WTC11 (cell line): ENCODE measurements around the gene GALNT17. TPM values are rescaled to one million over a fixed set of nuclear protein-coding genes. Genes with fewer than 3 reads are reported as not detected.
A peak's percentile ranks its signal among the peaks of the same experiment; 100 is the strongest.

Experiments used
- ATAC-seq: fragments of 200-7000 bp; cut with Tn5 transposase; 2 replicates; pipeline ENCODE4 v1.10.0; 2021; ENCODE audit warnings: mild to moderate bottlenecking, moderate library complexity
- CTCF ChIA-PET: fragments of 300-600 bp; sonication (Branson Sonifier 250); formaldehyde crosslinking; loops from one replicate; lab custom pipeline; 2021; ENCODE audit warnings: antibody characterized with exemption; lab: Charles Lee
- POLR2A ChIA-PET: fragments of 350-600 bp; sonication (Branson Sonifier 250); formaldehyde crosslinking; loops from one replicate; lab custom pipeline; 2021; ENCODE audit warnings: antibody characterized with exemption; lab: Charles Lee
- DNase-seq: peaks from one replicate; pipeline ENCODE4 v3.0.0; 2021; ENCODE audit warnings: low spot score
- H3K27ac Mint-ChIP-seq: 2 replicates; pipeline ENCODE4 v1.8.0; 2021; ENCODE audit warnings: mixed read lengths
- H3K27me3 Mint-ChIP-seq: 2 replicates; pipeline ENCODE4 v1.8.0; 2021; ENCODE audit warnings: low read depth, mild to moderate bottlenecking, moderate library complexity, mixed read lengths
- H3K36me3 Mint-ChIP-seq: 2 replicates; pipeline ENCODE4 v1.8.0; 2021; ENCODE audit warnings: mixed read lengths
- H3K4me1 Mint-ChIP-seq: 2 replicates; pipeline ENCODE4 v1.8.0; 2022; ENCODE audit warnings: mixed read lengths
- H3K4me3 Mint-ChIP-seq: 2 replicates; pipeline ENCODE4 v1.8.0; 2021; ENCODE audit warnings: mild to moderate bottlenecking, moderate library complexity, mixed read lengths
- H3K9me3 Mint-ChIP-seq: 2 replicates; pipeline ENCODE4 v1.8.0; 2021; ENCODE audit warnings: mixed read lengths
- CREM ChIP-seq: sonication (generic); formaldehyde crosslinking; IDR thresholded peaks from 2 replicates; pipeline ENCODE4 v1.8.1; 2022; ENCODE audit warnings: mild to moderate bottlenecking, missing genetic modification reagents, moderate library complexity
- FOXJ3 ChIP-seq: sonication (generic); formaldehyde crosslinking; IDR thresholded peaks from 2 replicates; pipeline ENCODE4 v1.9.0; 2021; ENCODE audit warnings: missing genetic modification reagents, mild to moderate bottlenecking, borderline replicate concordance
- FOXK1 ChIP-seq: sonication (generic); formaldehyde crosslinking; IDR thresholded peaks from 2 replicates; pipeline ENCODE4 v1.8.0; 2022; ENCODE audit warnings: mild to moderate bottlenecking, moderate library complexity, missing genetic modification reagents
- FOXP1 ChIP-seq: sonication (generic); formaldehyde crosslinking; IDR thresholded peaks from 2 replicates; pipeline ENCODE4 v1.8.0; 2022; ENCODE audit warnings: missing genetic modification reagents, mild to moderate bottlenecking, moderate library complexity, borderline replicate concordance
- NFYB ChIP-seq: sonication (generic); formaldehyde crosslinking; conservative IDR thresholded peaks from 2 replicates; pipeline ENCODE4 v1.8.0; 2022; ENCODE audit warnings: low read depth, missing genetic modification reagents
- NR1H2 ChIP-seq: sonication (generic); formaldehyde crosslinking; IDR thresholded peaks from 2 replicates; pipeline ENCODE4 v1.9.0; 2021; ENCODE audit warnings: mild to moderate bottlenecking, moderate library complexity, missing genetic modification reagents
- PRRX2 ChIP-seq: fragments of 250-450 bp; sonication (Bioruptor Pico); IDR thresholded peaks from 2 replicates; pipeline ENCODE4 v1.8.0; 2021; ENCODE audit warnings: mild to moderate bottlenecking
- SMAD3 ChIP-seq: sonication (generic); formaldehyde crosslinking; IDR thresholded peaks from 2 replicates; pipeline ENCODE4 v1.8.0; 2022; ENCODE audit warnings: missing genetic modification reagents, mild to moderate bottlenecking, borderline replicate concordance
- TCF7 ChIP-seq: sonication (generic); formaldehyde crosslinking; IDR thresholded peaks from 2 replicates; pipeline ENCODE4 v1.8.0; 2022; ENCODE audit warnings: mild to moderate bottlenecking, low read depth, missing genetic modification reagents, moderate library complexity
- TEAD1 ChIP-seq: sonication (generic); formaldehyde crosslinking; IDR thresholded peaks from 2 replicates; pipeline ENCODE4 v1.8.0; 2022; ENCODE audit warnings: mild to moderate bottlenecking, missing genetic modification reagents
- ZNF219 ChIP-seq: sonication (generic); formaldehyde crosslinking; IDR thresholded peaks from 2 replicates; pipeline ENCODE4 v1.8.0; 2023; ENCODE audit warnings: missing genetic modification reagents, mild to moderate bottlenecking, borderline replicate concordance
- ZNF396 ChIP-seq: fragments of 250-450 bp; sonication (Bioruptor Pico); IDR thresholded peaks from 2 replicates; pipeline ENCODE4 v1.8.0; 2021; ENCODE audit warnings: mild to moderate bottlenecking, moderate library complexity, borderline replicate concordance
- ZNF423 ChIP-seq: fragments of 250-450 bp; sonication (Bioruptor Pico); IDR thresholded peaks from 2 replicates; pipeline ENCODE4 v2.1.2; 2022; ENCODE audit warnings: mild to moderate bottlenecking, moderate library complexity
- total RNA-seq: library from RNA; stranded (reverse); gene quantifications from 3 replicates; pipeline ENCODE4 v1.2.3, GENCODE V29; 2021
- TF ChIP-seq, protein P1 (sequence below): sonication (generic); formaldehyde crosslinking; IDR thresholded peaks from 2 replicates; pipeline ENCODE4 v1.8.0; 2023; ENCODE audit warnings: mild to moderate bottlenecking, missing genetic modification reagents
- TF ChIP-seq, protein P2 (sequence below): sonication (generic); formaldehyde crosslinking; IDR thresholded peaks from 2 replicates; pipeline ENCODE4 v1.8.0; 2022; ENCODE audit warnings: mild to moderate bottlenecking, missing genetic modification reagents
- TF ChIP-seq, protein P3 (sequence below): fragments of 250-450 bp; sonication (Bioruptor Pico); IDR thresholded peaks from 2 replicates; pipeline ENCODE4 v1.9.0; 2021; ENCODE audit warnings: mild to moderate bottlenecking
- TF ChIP-seq, protein P4 (sequence below): sonication (generic); formaldehyde crosslinking; IDR thresholded peaks from 2 replicates; pipeline ENCODE4 v1.8.1; 2022; ENCODE audit warnings: low read depth, mild to moderate bottlenecking, moderate library complexity, missing genetic modification reagents, borderline replicate concordance
- TF ChIP-seq, protein P5 (sequence below): sonication (generic); formaldehyde crosslinking; IDR thresholded peaks from 2 replicates; pipeline ENCODE4 v1.8.1; 2023; ENCODE audit warnings: mild to moderate bottlenecking, missing genetic modification reagents, moderate library complexity
- TF ChIP-seq, protein P6 (sequence below): fragments of 250-450 bp; sonication (Bioruptor Pico); conservative IDR thresholded peaks from 2 replicates; pipeline ENCODE4 v1.9.0; 2021; ENCODE audit warnings: mild to moderate bottlenecking
- TF ChIP-seq, protein P7 (sequence below): sonication (generic); formaldehyde crosslinking; IDR thresholded peaks from 2 replicates; pipeline ENCODE4 v1.8.1; 2023; ENCODE audit warnings: mild to moderate bottlenecking, missing genetic modification reagents
- TF ChIP-seq, protein P8 (sequence below): sonication (generic); formaldehyde crosslinking; IDR thresholded peaks from 2 replicates; pipeline ENCODE4 v1.8.1; 2022; ENCODE audit warnings: mild to moderate bottlenecking, missing genetic modification reagents, moderate library complexity, borderline replicate concordance

Gene GALNT17
- total RNA-seq, 1 experiment from 2014 or later: 61.1 TPM

DNA sequence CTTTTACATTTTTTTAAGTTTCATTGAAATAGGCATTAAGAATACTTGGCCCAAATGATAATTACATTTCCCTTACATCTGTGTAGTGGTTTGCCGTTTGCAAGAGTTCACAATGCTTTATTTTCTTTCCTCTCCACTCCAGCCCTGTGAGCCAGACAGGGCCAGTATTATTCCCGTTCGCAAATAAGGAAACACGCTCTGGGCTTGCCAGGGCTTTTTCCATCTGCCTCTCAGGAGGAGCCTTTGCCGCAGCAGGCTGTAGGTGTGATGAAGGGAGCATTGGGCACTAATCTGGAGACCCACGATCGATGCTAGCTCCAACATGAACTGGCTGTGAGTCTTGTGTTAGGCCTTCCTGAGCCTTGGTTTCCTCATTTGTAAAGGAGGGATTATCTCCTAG, 154.4 kb downstream of the GALNT17 start:
- POLR2A ChIA-PET: no interaction called here
- ATAC-seq: no peak; the same call in 1 of the 2 replicates
- Mint-ChIP-seq H3K4me3 (no peak overlapping the region), H3K36me3 (peaks cover 8% of the 10 kb centered on the region; the same call in 1 of the 2 replicates), H3K4me1 (peaks cover 65% of the 10 kb centered on the region)
- CTCF ChIA-PET: no interaction called here
- DNase-seq: no peak
- TF ChIP-seq FOXJ3 (no peak), FOXK1 (no peak), ZNF219 (no peak), TEAD1 (CRISPR knock-in tag) (no peak)
- TF ChIP-seq, protein P1, sequence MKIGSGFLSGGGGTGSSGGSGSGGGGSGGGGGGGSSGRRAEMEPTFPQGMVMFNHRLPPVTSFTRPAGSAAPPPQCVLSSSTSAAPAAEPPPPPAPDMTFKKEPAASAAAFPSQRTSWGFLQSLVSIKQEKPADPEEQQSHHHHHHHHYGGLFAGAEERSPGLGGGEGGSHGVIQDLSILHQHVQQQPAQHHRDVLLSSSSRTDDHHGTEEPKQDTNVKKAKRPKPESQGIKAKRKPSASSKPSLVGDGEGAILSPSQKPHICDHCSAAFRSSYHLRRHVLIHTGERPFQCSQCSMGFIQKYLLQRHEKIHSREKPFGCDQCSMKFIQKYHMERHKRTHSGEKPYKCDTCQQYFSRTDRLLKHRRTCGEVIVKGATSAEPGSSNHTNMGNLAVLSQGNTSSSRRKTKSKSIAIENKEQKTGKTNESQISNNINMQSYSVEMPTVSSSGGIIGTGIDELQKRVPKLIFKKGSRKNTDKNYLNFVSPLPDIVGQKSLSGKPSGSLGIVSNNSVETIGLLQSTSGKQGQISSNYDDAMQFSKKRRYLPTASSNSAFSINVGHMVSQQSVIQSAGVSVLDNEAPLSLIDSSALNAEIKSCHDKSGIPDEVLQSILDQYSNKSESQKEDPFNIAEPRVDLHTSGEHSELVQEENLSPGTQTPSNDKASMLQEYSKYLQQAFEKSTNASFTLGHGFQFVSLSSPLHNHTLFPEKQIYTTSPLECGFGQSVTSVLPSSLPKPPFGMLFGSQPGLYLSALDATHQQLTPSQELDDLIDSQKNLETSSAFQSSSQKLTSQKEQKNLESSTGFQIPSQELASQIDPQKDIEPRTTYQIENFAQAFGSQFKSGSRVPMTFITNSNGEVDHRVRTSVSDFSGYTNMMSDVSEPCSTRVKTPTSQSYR: no peak
- TF ChIP-seq, protein P2, sequence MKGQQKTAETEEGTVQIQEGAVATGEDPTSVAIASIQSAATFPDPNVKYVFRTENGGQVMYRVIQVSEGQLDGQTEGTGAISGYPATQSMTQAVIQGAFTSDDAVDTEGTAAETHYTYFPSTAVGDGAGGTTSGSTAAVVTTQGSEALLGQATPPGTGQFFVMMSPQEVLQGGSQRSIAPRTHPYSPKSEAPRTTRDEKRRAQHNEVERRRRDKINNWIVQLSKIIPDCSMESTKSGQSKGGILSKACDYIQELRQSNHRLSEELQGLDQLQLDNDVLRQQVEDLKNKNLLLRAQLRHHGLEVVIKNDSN: no peak
- TF ChIP-seq, protein P3, sequence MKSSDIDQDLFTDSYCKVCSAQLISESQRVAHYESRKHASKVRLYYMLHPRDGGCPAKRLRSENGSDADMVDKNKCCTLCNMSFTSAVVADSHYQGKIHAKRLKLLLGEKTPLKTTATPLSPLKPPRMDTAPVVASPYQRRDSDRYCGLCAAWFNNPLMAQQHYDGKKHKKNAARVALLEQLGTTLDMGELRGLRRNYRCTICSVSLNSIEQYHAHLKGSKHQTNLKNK: no peak
- TF ChIP-seq, protein P4, sequence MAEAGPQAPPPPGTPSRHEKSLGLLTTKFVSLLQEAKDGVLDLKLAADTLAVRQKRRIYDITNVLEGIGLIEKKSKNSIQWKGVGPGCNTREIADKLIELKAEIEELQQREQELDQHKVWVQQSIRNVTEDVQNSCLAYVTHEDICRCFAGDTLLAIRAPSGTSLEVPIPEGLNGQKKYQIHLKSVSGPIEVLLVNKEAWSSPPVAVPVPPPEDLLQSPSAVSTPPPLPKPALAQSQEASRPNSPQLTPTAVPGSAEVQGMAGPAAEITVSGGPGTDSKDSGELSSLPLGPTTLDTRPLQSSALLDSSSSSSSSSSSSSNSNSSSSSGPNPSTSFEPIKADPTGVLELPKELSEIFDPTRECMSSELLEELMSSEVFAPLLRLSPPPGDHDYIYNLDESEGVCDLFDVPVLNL (CRISPR knock-in tag): no peak
- TF ChIP-seq, all 79 proteins: peak for 0
- H3K9me3 Mint-ChIP-seq: peaks cover 4% of the 10 kb centered on the region; the same call in 1 of the 2 replicates
- peak overlapping the region; percentile 69 for H3K27ac Mint-ChIP-seq
- H3K27me3 Mint-ChIP-seq: no peaks in the 10 kb centered on the region

DNA sequence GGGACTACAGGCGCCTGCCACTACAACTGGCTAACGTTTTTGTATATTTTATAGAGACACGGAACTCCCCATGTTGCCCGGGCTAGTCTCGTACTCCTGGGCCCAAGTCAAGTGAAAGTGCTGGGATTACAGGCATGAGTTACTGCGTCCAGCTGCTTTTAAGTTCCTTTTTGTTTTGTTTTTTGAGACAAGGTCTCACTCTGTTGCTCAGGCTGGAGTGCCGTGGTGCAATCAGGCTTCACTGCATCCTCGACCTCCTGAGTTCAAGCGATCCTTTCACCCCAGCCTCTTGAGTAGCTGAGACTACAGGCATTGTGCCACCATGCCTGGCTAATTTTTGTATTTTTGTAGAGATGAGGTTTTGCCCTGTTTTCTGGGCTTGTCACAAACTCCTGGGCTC, 155.0 kb downstream of the GALNT17 start:
- Mint-ChIP-seq H3K36me3 (peaks cover 8% of the 10 kb centered on the region; the same call in 1 of the 2 replicates), H3K9me3 (peaks cover 4% of the 10 kb centered on the region; the same call in 1 of the 2 replicates), H3K4me1 (peaks cover 65% of the 10 kb centered on the region), H3K27me3 (no peaks in the 10 kb centered on the region), H3K27ac (no peak overlapping the region), H3K4me3 (no peak overlapping the region)
- CTCF ChIA-PET: no interaction called here
- DNase-seq (no peak), ATAC-seq (no peak)
- TF ChIP-seq ZNF396 (CRISPR knock-in tag): no peak
- TF ChIP-seq NFYB (CRISPR knock-in tag): no peak
- TF ChIP-seq, protein P5, sequence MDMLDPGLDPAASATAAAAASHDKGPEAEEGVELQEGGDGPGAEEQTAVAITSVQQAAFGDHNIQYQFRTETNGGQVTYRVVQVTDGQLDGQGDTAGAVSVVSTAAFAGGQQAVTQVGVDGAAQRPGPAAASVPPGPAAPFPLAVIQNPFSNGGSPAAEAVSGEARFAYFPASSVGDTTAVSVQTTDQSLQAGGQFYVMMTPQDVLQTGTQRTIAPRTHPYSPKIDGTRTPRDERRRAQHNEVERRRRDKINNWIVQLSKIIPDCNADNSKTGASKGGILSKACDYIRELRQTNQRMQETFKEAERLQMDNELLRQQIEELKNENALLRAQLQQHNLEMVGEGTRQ (CRISPR knock-in tag): no peak
- TF ChIP-seq SMAD3: no peak
- no peak for TF ChIP-seq NR1H2 (CRISPR knock-in tag)
- TF ChIP-seq, protein P6, sequence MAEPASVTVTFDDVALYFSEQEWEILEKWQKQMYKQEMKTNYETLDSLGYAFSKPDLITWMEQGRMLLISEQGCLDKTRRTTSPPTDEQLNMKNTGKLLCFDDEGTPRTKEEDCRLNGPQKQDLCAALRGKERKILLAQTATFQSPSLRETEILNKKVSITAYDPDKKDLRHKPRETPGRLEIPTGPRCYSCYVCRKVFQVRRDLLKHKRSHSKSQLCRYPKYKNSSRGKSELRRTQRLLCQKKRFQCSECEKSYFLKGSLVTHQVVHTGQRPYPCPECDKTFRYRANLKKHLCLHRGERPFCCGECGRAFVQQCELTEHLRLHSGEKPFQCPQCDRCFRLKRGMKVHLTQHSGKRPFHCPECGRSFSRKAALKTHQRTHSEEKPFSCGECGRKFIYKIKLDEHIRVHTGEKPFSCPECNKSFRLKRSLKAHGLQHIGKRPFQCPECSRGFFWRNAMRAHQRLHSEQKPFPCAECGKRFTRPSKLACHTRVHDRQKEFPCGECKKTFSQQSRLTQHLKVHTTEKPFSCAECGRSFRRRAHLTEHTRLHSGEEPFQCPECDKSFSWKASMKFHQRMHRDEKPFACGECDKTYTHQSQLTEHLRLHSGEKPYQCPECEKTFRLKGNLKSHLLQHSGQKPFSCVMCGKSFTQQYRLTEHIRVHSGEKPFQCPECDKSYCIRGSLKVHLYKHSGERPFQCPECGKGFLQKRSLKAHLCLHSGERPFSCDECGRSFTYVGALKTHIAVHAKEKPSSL (CRISPR knock-in tag): no peak
- TF ChIP-seq TCF7 (CRISPR knock-in tag): no peak
- no peak for TF ChIP-seq FOXP1
- no peak for TF ChIP-seq ZNF423 (CRISPR knock-in tag)
- TF ChIP-seq PRRX2: no peak
- TF ChIP-seq, protein P7, sequence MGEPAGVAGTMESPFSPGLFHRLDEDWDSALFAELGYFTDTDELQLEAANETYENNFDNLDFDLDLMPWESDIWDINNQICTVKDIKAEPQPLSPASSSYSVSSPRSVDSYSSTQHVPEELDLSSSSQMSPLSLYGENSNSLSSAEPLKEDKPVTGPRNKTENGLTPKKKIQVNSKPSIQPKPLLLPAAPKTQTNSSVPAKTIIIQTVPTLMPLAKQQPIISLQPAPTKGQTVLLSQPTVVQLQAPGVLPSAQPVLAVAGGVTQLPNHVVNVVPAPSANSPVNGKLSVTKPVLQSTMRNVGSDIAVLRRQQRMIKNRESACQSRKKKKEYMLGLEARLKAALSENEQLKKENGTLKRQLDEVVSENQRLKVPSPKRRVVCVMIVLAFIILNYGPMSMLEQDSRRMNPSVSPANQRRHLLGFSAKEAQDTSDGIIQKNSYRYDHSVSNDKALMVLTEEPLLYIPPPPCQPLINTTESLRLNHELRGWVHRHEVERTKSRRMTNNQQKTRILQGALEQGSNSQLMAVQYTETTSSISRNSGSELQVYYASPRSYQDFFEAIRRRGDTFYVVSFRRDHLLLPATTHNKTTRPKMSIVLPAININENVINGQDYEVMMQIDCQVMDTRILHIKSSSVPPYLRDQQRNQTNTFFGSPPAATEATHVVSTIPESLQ: no peak
- TF ChIP-seq, protein P4 (CRISPR knock-in tag): no peak
- no peak for TF ChIP-seq CREM (CRISPR knock-in tag)
- TF ChIP-seq, protein P8, sequence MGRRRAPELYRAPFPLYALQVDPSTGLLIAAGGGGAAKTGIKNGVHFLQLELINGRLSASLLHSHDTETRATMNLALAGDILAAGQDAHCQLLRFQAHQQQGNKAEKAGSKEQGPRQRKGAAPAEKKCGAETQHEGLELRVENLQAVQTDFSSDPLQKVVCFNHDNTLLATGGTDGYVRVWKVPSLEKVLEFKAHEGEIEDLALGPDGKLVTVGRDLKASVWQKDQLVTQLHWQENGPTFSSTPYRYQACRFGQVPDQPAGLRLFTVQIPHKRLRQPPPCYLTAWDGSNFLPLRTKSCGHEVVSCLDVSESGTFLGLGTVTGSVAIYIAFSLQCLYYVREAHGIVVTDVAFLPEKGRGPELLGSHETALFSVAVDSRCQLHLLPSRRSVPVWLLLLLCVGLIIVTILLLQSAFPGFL: no peak
- TF ChIP-seq, all 79 proteins: peak for 0
- POLR2A ChIA-PET: no interaction called here
